GM21390 (cell line): Measurements from ENCODE around the gene ANKRD11.

ENCODE experiments used
- ATAC-seq: cut with Tn5 transposase; IDR thresholded peaks from one replicate; pipeline ENCODE4 v1.9.1; 2021; ENCODE audit not compliant: unreplicated experiment

The ANKRD11 gene

GRCh38 chr16:89290472-89290871 is 199.9 kb downstream of the ANKRD11 start:
- no peak for ATAC-seq

- ATAC-seq, result no peak
These were observed 200.6 kb downstream of the ANKRD11 start for GRCh38 chr16:89289428-89290395.

GRCh38 chr16:89288966-89289365 is 201.4 kb downstream of the ANKRD11 start:
- no peak for ATAC-seq

GRCh38 chr16:89288577-89288844 is 201.8 kb downstream of the ANKRD11 start:
- no peak for ATAC-seq

- no peak for ATAC-seq
These were observed 202.4 kb downstream of the ANKRD11 start for GRCh38 chr16:89287777-89288576.

- ATAC-seq, result no peak
These were observed 204.3 kb downstream of the ANKRD11 start for GRCh38 chr16:89286096-89286495.

- no peak for ATAC-seq
These were observed 205.0 kb downstream of the ANKRD11 start for GRCh38 chr16:89285381-89285780.

- ATAC-seq, result no peak
These were observed 206.9 kb downstream of the ANKRD11 start for GRCh38 chr16:89283449-89283848.

GRCh38 chr16:89282523-89282922 is 207.8 kb downstream of the ANKRD11 start:
- no peak for ATAC-seq

GRCh38 chr16:89281829-89282228 is 208.5 kb downstream of the ANKRD11 start:
- no peak for ATAC-seq

GRCh38 chr16:89281189-89281577 is 209.2 kb downstream of the ANKRD11 start:
- ATAC-seq, result no peak

GRCh38 chr16:89280546-89281188 is 209.7 kb downstream of the ANKRD11 start:
- no peak for ATAC-seq

- ATAC-seq, result no peak
These were observed 210.5 kb downstream of the ANKRD11 start for GRCh38 chr16:89279666-89280481.

GRCh38 chr16:89278441-89279240 is 211.7 kb downstream of the ANKRD11 start:
- no peak for ATAC-seq

- ATAC-seq, result no peak
These were observed 212.6 kb downstream of the ANKRD11 start for GRCh38 chr16:89277641-89278341.

GRCh38 chr16:89277049-89277448 is 213.3 kb downstream of the ANKRD11 start:
- ATAC-seq, result no peak

- no peak for ATAC-seq
These were observed 214.3 kb downstream of the ANKRD11 start for GRCh38 chr16:89275837-89276720.

- no peak for ATAC-seq
These were observed 215.1 kb downstream of the ANKRD11 start for GRCh38 chr16:89275284-89275584.
